ENCODE results near the gene AGAP2. TPM values are rescaled to one million over a fixed set of nuclear protein-coding genes. Genes with fewer than 3 reads are reported as not detected.

The AGAP2 gene
- total and polyA plus RNA-seq, 9 of the 15 experiments (the other 6 are each of a cell fraction or from before 2014, with no cell fraction given): 0.04 to 0.77 (median 0.28) TPM; not detected in 1

DNA sequence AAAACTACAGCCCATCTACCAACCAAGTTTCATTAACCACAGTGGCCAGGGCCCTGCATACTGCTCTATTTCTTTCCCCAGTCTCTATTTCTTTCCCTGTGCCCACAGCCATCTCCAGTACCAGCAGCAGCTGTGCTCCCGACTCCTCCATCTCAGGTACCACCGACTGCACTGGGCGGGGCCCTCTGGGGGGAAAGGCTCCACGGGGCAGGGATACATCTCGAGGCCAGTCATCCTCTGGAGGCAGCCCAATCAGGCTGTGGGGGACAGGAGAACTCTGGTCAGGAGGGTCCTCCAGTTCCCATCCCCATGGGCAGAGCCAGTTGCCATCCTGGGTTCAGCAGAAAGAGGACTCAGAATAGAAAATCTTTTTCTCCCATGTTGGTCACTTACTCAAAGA lies 10.5 kb upstream of the AGAP2 start:
- H2AFZ ChIP-seq (ENCODE audit: low read depth, low read length): no peak overlapping the region
- peaks cover 56% of the 10 kb centered on the region for H3K36me3 ChIP-seq (ENCODE audit: control insufficient read depth, insufficient read depth, low read length)
- peaks cover 18 to 33% of the 10 kb centered on the region in 2 experiments for H3K4me1 ChIP-seq (replicated peaks in 1 of 2; ENCODE audit: control insufficient read depth in 2 of 2, insufficient read depth in 2 of 2, low read length in 2 of 2)
- H3K4me3 ChIP-seq: no peak overlapping the region
- no peak overlapping the region for H3K4me2 ChIP-seq (ENCODE audit: insufficient read depth, low read length)
- ChIA-PET POLR2A (interaction anchor here (0.7 to 0.8 kb wide), 2 partner anchors 98 to 260 kb away, joined by 3 to 4 read pairs; no protein-coding TSS in a partner anchor), CTCF (ENCODE audit: low intra/inter-chr PET ratio) (no interaction called here)
- H3K79me2 ChIP-seq (ENCODE audit: control insufficient read depth, insufficient read depth, low read length): peaks cover 44% of the 10 kb centered on the region
- H3K27ac ChIP-seq (ENCODE audit: extremely low read depth, low read depth, low read length): no peak overlapping the region
- intact Hi-C loops (cut with micrococcal nuclease) (no loop called here), in situ Hi-C loops (cut with MboI) (loop anchor here (10.0 kb wide), 1 partner anchor 434 kb away; no protein-coding TSS in a partner anchor)
- H3K27me3 ChIP-seq (ENCODE audit: control insufficient read depth in 2 of 2, insufficient read depth in 2 of 2, low read length in 2 of 2): no peaks in the 10 kb centered on the region; a peak in 1 of 5 replicates
- BruUV-seq (replicated peaks): no TSS peak
- TF ChIP-seq ZNF324 (CRISPR knock-in tag; IDR thresholded peaks at IDR 0.05): no peak
- no peak for TF ChIP-seq PML (IDR thresholded peaks at IDR 0.05; ENCODE audit: low read length)
- no peak for TF ChIP-seq HMG20A (CRISPR knock-in tag; conservative IDR thresholded peaks at IDR 0.05)
- no peak for TF ChIP-seq SMARCE1 (IDR thresholded peaks at IDR 0.05)
- TF ChIP-seq GABPB2 (CRISPR knock-in tag; conservative IDR thresholded peaks at IDR 0.05): no peak
- no peak for TF ChIP-seq ZNF175 (CRISPR knock-in tag; IDR thresholded peaks at IDR 0.05; ENCODE audit: low read depth)
- no peak for TF ChIP-seq ZNF12 (CRISPR knock-in tag; IDR thresholded peaks at IDR 0.05)
- no peak for TF ChIP-seq KAT7 (CRISPR knock-in tag; IDR thresholded peaks at IDR 0.05; ENCODE audit: borderline replicate concordance)
- no peak for TF ChIP-seq MTA1 (IDR thresholded peaks at IDR 0.05; ENCODE audit: borderline replicate concordance)
- no peak for TF ChIP-seq ARHGAP35 (IDR thresholded peaks at IDR 0.05; ENCODE audit: partially characterized antibody)
- TF ChIP-seq, protein P1, sequence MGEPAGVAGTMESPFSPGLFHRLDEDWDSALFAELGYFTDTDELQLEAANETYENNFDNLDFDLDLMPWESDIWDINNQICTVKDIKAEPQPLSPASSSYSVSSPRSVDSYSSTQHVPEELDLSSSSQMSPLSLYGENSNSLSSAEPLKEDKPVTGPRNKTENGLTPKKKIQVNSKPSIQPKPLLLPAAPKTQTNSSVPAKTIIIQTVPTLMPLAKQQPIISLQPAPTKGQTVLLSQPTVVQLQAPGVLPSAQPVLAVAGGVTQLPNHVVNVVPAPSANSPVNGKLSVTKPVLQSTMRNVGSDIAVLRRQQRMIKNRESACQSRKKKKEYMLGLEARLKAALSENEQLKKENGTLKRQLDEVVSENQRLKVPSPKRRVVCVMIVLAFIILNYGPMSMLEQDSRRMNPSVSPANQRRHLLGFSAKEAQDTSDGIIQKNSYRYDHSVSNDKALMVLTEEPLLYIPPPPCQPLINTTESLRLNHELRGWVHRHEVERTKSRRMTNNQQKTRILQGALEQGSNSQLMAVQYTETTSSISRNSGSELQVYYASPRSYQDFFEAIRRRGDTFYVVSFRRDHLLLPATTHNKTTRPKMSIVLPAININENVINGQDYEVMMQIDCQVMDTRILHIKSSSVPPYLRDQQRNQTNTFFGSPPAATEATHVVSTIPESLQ (CRISPR knock-in tag; IDR thresholded peaks at IDR 0.05): no peak
- TF ChIP-seq KLF6 (CRISPR knock-in tag; IDR thresholded peaks at IDR 0.05; ENCODE audit: borderline replicate concordance): no peak
- TF ChIP-seq U2AF1 (optimal IDR thresholded peaks at IDR 0.05; ENCODE audit: low read depth, low read length): no peak
- TF ChIP-seq FOXK2 (conservative IDR thresholded peaks at IDR 0.05 in 1 of 2, IDR thresholded peaks at IDR 0.05 in 1 of 2; ENCODE audit: low read depth in 2 of 2): no peak
- no peak for TF ChIP-seq GABPA (tag; conservative IDR thresholded peaks at IDR 0.05; ENCODE audit: low read depth)
- no peak for TF ChIP-seq CREM (IDR thresholded peaks at IDR 0.05; ENCODE audit: low read depth)
- no peaks in the 10 kb centered on the region for H3K9me1 ChIP-seq (ENCODE audit: control insufficient read depth, insufficient read depth, low read length)
- H3K9ac ChIP-seq (ENCODE audit: insufficient read depth in 1 of 2, low read depth in 2 of 2, low read length in 2 of 2): no peak overlapping the region; a peak in 1 of 4 replicates
- FAIRE-seq (no peak), ATAC-seq (no peak), DNase-seq (ENCODE audit: extremely low read depth in 1 of 4, low spot score in 3 of 4) (no peak)
- H4K20me1 ChIP-seq (replicated peaks; ENCODE audit: control insufficient read depth, insufficient read depth, low read length): no peaks in the 10 kb centered on the region
- no peaks in the 10 kb centered on the region for H3K9me3 ChIP-seq (replicated peaks; ENCODE audit: control insufficient read depth, insufficient read depth, low read depth, low read length)
- 97% methylated on average over 4 of the region's 5 CpGs for WGBS (ENCODE audit: insufficient coverage, low coverage, missing lambda C conversion rate)
